SK-N-MC (cell line): ENCODE measurements around the gene RUNX1.
"Not testable (repeated sequence)": the region's sequence is repeated elsewhere in the genome, so short reads cannot be mapped to it uniquely, and the experiment has no call there.

Experiments used
- EZH2 ChIP-seq: fragments of 200-600 bp; sonication (generic); IDR thresholded peaks from one replicate; pipeline ENCODE4 v1.6.1; 2017; ENCODE audit warnings: antibody characterized with exemption
- POLR2AphosphoS5 ChIP-seq: IDR thresholded peaks from 2 replicates; pipeline ENCODE4 v1.6.1; 2012; ENCODE audit warnings: mild to moderate bottlenecking, low read depth, low read length, borderline replicate concordance

- TF ChIP-seq POLR2AphosphoS5, EZH2: not testable (repeated sequence)
These were observed 244.5 kb downstream of the RUNX1 start for GRCh38 chr21:34804584-34804983.
